SK-N-SH treated with all-trans-retinoic acid at 6 μM for 48 hours (cell line): ENCODE data around the gene AGTPBP1.

Experiments used
- ARNTL ChIP-seq: fragments of 450-650 bp; formaldehyde crosslinking; IDR thresholded peaks from 2 replicates; pipeline ENCODE4 v1.5.0; 2020; ENCODE audit warnings: low read depth, mild to moderate bottlenecking, moderate library complexity, borderline replicate concordance
- BACH2 ChIP-seq: fragments of 250-450 bp; sonication (Bioruptor Pico); IDR thresholded peaks from 2 replicates; pipeline ENCODE4 v1.9.0; 2021; ENCODE audit warnings: mild to moderate bottlenecking, borderline replicate concordance
- CSDC2 ChIP-seq: fragments of 250-450 bp; sonication (Bioruptor Pico); IDR thresholded peaks from 2 replicates; pipeline ENCODE4 v1.5.0; 2020; ENCODE audit warnings: mild to moderate bottlenecking, moderate library complexity
- ESRRG ChIP-seq: fragments of 250-450 bp; sonication (Bioruptor Pico); IDR thresholded peaks from 2 replicates; pipeline ENCODE4 v1.6.1; 2021; ENCODE audit warnings: mild to moderate bottlenecking
- ISL1 ChIP-seq: fragments of 250-450 bp; sonication (Bioruptor Pico); IDR thresholded peaks from 2 replicates; pipeline ENCODE4 v2.1.2; 2022; ENCODE audit warnings: mild to moderate bottlenecking, moderate library complexity
- PATZ1 ChIP-seq: fragments of 250-450 bp; sonication (Bioruptor Pico); IDR thresholded peaks from 2 replicates; pipeline ENCODE4 v1.8.0; 2020; ENCODE audit warnings: mild to moderate bottlenecking, moderate library complexity, borderline replicate concordance
- POU6F1 ChIP-seq: fragments of 250-450 bp; sonication (Bioruptor Pico); IDR thresholded peaks from 2 replicates; pipeline ENCODE4 v1.8.0; 2021; ENCODE audit warnings: low read depth, mild to moderate bottlenecking, moderate library complexity, borderline replicate concordance
- PPARA ChIP-seq: fragments of 250-450 bp; sonication (Bioruptor Pico); IDR thresholded peaks from 2 replicates; pipeline ENCODE4 v1.5.0; 2020; ENCODE audit warnings: mild to moderate bottlenecking, borderline replicate concordance
- RARB ChIP-seq: fragments of 250-450 bp; sonication (Bioruptor Pico); IDR thresholded peaks from 2 replicates; pipeline ENCODE4 v1.8.0; 2021; ENCODE audit warnings: mild to moderate bottlenecking, moderate library complexity
- TCF4 ChIP-seq: fragments of 250-450 bp; sonication (Bioruptor Pico); IDR thresholded peaks from 2 replicates; pipeline ENCODE4 v1.8.0; 2021; ENCODE audit warnings: mild to moderate bottlenecking, moderate library complexity, borderline replicate concordance
- ZFP3 ChIP-seq: fragments of 250-450 bp; sonication (Bioruptor Pico); IDR thresholded peaks from 2 replicates; pipeline ENCODE4 v1.5.0; 2020; ENCODE audit warnings: mild to moderate bottlenecking, moderate library complexity
- ZFP30 ChIP-seq: fragments of 450-650 bp; formaldehyde crosslinking; IDR thresholded peaks from 2 replicates; pipeline ENCODE4 v1.5.0; 2022; ENCODE audit warnings: mild to moderate bottlenecking, moderate library complexity
- TF ChIP-seq, protein P1 (sequence below): fragments of 250-450 bp; sonication (Bioruptor Pico); IDR thresholded peaks from 2 replicates; pipeline ENCODE4 v1.5.1; 2020; ENCODE audit warnings: low read depth, mild to moderate bottlenecking, moderate library complexity
- TF ChIP-seq, protein P2 (sequence below): fragments of 250-450 bp; sonication (Bioruptor Pico); IDR thresholded peaks from 2 replicates; pipeline ENCODE4 v1.5.1; 2021; ENCODE audit warnings: mild to moderate bottlenecking, moderate library complexity

DNA sequence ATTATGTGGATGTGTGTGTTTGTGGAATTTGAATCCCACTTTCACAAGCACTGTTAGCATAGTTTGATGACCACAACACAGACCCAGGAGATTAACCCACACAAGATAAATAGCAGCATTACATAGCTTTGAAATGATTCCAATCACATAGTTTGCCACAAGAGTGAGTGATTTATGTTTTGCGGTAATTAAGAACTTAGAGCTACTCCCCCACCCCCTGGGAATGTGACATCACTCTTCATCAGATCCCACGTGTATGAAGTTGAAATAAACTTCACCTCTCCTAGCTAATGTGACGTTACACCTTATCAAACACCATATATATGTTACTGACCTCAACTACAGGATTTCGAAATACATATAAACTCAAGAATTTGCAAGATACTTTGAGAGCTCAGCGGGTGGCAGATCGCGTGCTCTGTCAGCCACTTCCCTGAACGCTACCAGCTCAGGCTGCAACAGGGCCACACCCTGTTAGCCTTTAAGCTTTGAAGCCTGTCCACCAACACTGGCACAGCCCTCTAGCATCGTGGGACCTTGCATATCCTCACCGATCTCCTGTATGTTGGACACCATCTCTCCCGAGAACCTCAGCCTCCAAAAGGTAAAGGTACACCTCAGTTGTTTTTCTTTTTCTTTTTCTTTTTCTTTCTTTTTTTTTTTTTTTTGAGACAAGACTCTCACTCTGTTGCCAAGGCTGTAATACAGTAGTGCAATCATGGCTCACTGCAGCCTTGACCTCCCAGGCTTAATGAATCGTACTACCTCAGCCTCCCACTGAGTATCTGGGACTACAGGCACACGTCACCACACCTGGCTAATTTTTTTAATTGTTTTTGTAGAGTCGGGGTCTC lies 1.7 kb upstream of the AGTPBP1 start:
- TF ChIP-seq PATZ1 (no peak), PPARA (no peak), TCF4 (CRISPR knock-in tag) (no peak), ESRRG (no peak), ZFP30 (no peak), ARNTL (CRISPR knock-in tag) (no peak), ISL1 (CRISPR knock-in tag) (no peak), CSDC2 (no peak), BACH2 (CRISPR knock-in tag) (no peak), POU6F1 (CRISPR knock-in tag) (no peak), ZFP3 (no peak), RARB (no peak)
- TF ChIP-seq, protein P1, sequence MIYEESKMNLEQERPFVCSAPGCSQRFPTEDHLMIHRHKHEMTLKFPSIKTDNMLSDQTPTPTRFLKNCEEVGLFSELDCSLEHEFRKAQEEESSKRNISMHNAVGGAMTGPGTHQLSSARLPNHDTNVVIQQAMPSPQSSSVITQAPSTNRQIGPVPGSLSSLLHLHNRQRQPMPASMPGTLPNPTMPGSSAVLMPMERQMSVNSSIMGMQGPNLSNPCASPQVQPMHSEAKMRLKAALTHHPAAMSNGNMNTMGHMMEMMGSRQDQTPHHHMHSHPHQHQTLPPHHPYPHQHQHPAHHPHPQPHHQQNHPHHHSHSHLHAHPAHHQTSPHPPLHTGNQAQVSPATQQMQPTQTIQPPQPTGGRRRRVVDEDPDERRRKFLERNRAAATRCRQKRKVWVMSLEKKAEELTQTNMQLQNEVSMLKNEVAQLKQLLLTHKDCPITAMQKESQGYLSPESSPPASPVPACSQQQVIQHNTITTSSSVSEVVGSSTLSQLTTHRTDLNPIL (CRISPR knock-in tag) = no peak
- TF ChIP-seq, protein P2, sequence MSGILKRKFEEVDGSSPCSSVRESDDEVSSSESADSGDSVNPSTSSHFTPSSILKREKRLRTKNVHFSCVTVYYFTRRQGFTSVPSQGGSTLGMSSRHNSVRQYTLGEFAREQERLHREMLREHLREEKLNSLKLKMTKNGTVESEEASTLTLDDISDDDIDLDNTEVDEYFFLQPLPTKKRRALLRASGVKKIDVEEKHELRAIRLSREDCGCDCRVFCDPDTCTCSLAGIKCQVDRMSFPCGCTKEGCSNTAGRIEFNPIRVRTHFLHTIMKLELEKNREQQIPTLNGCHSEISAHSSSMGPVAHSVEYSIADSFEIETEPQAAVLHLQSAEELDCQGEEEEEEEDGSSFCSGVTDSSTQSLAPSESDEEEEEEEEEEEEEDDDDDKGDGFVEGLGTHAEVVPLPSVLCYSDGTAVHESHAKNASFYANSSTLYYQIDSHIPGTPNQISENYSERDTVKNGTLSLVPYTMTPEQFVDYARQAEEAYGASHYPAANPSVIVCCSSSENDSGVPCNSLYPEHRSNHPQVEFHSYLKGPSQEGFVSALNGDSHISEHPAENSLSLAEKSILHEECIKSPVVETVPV (CRISPR knock-in tag) = no peak
